ENCODE data around the gene PPP2R5C. TPM values are rescaled to one million over a fixed set of nuclear protein-coding genes. Genes with fewer than 3 reads are reported as not detected.

The PPP2R5C gene
- total RNA-seq, 1 donor from 2014 or later = 55.3 TPM

GRCh38 chr14:101821528-101821927, 60.0 kb downstream of the PPP2R5C start:
- no peak overlapping the region for H3K27ac ChIP-seq (ENCODE audit: low read depth, low read length)

GRCh38 chr14:101823066-101823465, 61.6 kb downstream of the PPP2R5C start:
- Histone ChIP-seq H3K4me3 (ENCODE audit: low read length in 3 of 3) (peak overlapping the region; percentile 13 to 61 (median 59)), H3K4me1 (ENCODE audit: control insufficient read depth in 3 of 3, insufficient read depth in 3 of 3, low read length in 3 of 3) (peaks cover 34 to 41% (median 36%) of the 10 kb centered on the region in 3 donors), H3K36me3 (ENCODE audit: control insufficient read depth in 3 of 3, insufficient read depth in 3 of 3, low read length in 3 of 3) (peaks cover 0 to 4% (median 0%) of the 10 kb centered on the region in 3 donors), H3K27me3 (ENCODE audit: control insufficient read depth in 3 of 3, insufficient read depth in 3 of 3, low read length in 3 of 3) (no peaks in the 10 kb centered on the region), H3K9me3 (ENCODE audit: control insufficient read depth in 3 of 3, low read length in 3 of 3) (no peaks in the 10 kb centered on the region), H3K27ac (ENCODE audit: low read depth, low read length) (peak overlapping the region; percentile 85), H3K9ac (ENCODE audit: low read depth in 1 of 3, low read length in 3 of 3) (peak overlapping the region in 2 of 3 donors; percentile 69 to 72)

More at GRCh38 chr14:101821528-101821927, 60.0 kb downstream of the PPP2R5C start:
- H3K4me3 ChIP-seq (ENCODE audit: low read length in 3 of 3) = no peak overlapping the region
- H3K9me3 ChIP-seq (ENCODE audit: control insufficient read depth in 3 of 3, low read length in 3 of 3) = no peaks in the 10 kb centered on the region
- H3K4me1 ChIP-seq (ENCODE audit: control insufficient read depth in 3 of 3, insufficient read depth in 3 of 3, low read length in 3 of 3) = peaks cover 27 to 31% (median 29%) of the 10 kb centered on the region in 3 donors
- H3K9ac ChIP-seq (ENCODE audit: low read depth in 1 of 3, low read length in 3 of 3) = no peak overlapping the region
- no peaks in the 10 kb centered on the region for H3K27me3 ChIP-seq (ENCODE audit: control insufficient read depth in 3 of 3, insufficient read depth in 3 of 3, low read length in 3 of 3)
- H3K36me3 ChIP-seq (ENCODE audit: control insufficient read depth in 3 of 3, insufficient read depth in 3 of 3, low read length in 3 of 3) = peaks cover 0 to 4% (median 0%) of the 10 kb centered on the region in 3 donors

- Histone ChIP-seq H3K27ac (ENCODE audit: low read depth, low read length) (peak overlapping the region; percentile 85), H3K27me3 (ENCODE audit: control insufficient read depth in 3 of 3, insufficient read depth in 3 of 3, low read length in 3 of 3) (no peaks in the 10 kb centered on the region), H3K36me3 (ENCODE audit: control insufficient read depth in 3 of 3, insufficient read depth in 3 of 3, low read length in 3 of 3) (peaks cover 0 to 4% (median 0%) of the 10 kb centered on the region in 3 donors), H3K4me1 (ENCODE audit: control insufficient read depth in 3 of 3, insufficient read depth in 3 of 3, low read length in 3 of 3) (peaks cover 35 to 45% (median 36%) of the 10 kb centered on the region in 3 donors), H3K4me3 (ENCODE audit: low read length in 3 of 3) (peak overlapping the region; percentile 13 to 61 (median 59)), H3K9me3 (ENCODE audit: control insufficient read depth in 3 of 3, low read length in 3 of 3) (no peaks in the 10 kb centered on the region), H3K9ac (ENCODE audit: low read depth in 1 of 3, low read length in 3 of 3) (peak overlapping the region; percentile 69 to 76 (median 72))
Observed at GRCh38 chr14:101823511-101824120, 62.1 kb downstream of the PPP2R5C start.

- no peaks in the 10 kb centered on the region for H3K36me3 ChIP-seq (ENCODE audit: control insufficient read depth in 3 of 3, insufficient read depth in 3 of 3, low read length in 3 of 3)
- H3K27ac ChIP-seq (ENCODE audit: low read depth, low read length) = peak overlapping the region; percentile 85
- H3K4me1 ChIP-seq (ENCODE audit: control insufficient read depth in 3 of 3, insufficient read depth in 3 of 3, low read length in 3 of 3) = peaks cover 35 to 51% (median 39%) of the 10 kb centered on the region in 3 donors
- H3K9ac ChIP-seq (ENCODE audit: low read depth in 1 of 3, low read length in 3 of 3) = peak overlapping the region; percentile 69 to 76 (median 72)
- no peaks in the 10 kb centered on the region for H3K27me3 ChIP-seq (ENCODE audit: control insufficient read depth in 3 of 3, insufficient read depth in 3 of 3, low read length in 3 of 3)
- no peaks in the 10 kb centered on the region for H3K9me3 ChIP-seq (ENCODE audit: control insufficient read depth in 3 of 3, low read length in 3 of 3)
- peak overlapping the region; percentile 42 to 62 (median 48) for H3K4me3 ChIP-seq (ENCODE audit: low read length in 3 of 3)
Observed at GRCh38 chr14:101824339-101824727, 62.8 kb downstream of the PPP2R5C start.

- Histone ChIP-seq H3K4me3 (ENCODE audit: low read length in 3 of 3) (peak overlapping the region in 1 of 3 donors; percentile 62), H3K27ac (ENCODE audit: low read depth, low read length) (peak overlapping the region; percentile 85), H3K27me3 (ENCODE audit: control insufficient read depth in 3 of 3, insufficient read depth in 3 of 3, low read length in 3 of 3) (no peaks in the 10 kb centered on the region), H3K36me3 (ENCODE audit: control insufficient read depth in 3 of 3, insufficient read depth in 3 of 3, low read length in 3 of 3) (no peaks in the 10 kb centered on the region), H3K4me1 (ENCODE audit: control insufficient read depth in 3 of 3, insufficient read depth in 3 of 3, low read length in 3 of 3) (peaks cover 39 to 56% (median 42%) of the 10 kb centered on the region in 3 donors), H3K9ac (ENCODE audit: low read depth in 1 of 3, low read length in 3 of 3) (no peak overlapping the region), H3K9me3 (ENCODE audit: control insufficient read depth in 3 of 3, low read length in 3 of 3) (no peaks in the 10 kb centered on the region)
Observed at GRCh38 chr14:101825797-101826196, 64.3 kb downstream of the PPP2R5C start.

- Histone ChIP-seq H3K27me3 (ENCODE audit: control insufficient read depth in 3 of 3, insufficient read depth in 3 of 3, low read length in 3 of 3) (no peaks in the 10 kb centered on the region), H3K4me1 (ENCODE audit: control insufficient read depth in 3 of 3, insufficient read depth in 3 of 3, low read length in 3 of 3) (peaks cover 45 to 62% (median 48%) of the 10 kb centered on the region in 3 donors), H3K27ac (ENCODE audit: low read depth, low read length) (no peak overlapping the region)
Observed at GRCh38 chr14:101826351-101826750, 64.8 kb downstream of the PPP2R5C start.

GRCh38 chr14:101827286-101827685, 65.8 kb downstream of the PPP2R5C start:
- Histone ChIP-seq H3K27me3 (ENCODE audit: control insufficient read depth in 3 of 3, insufficient read depth in 3 of 3, low read length in 3 of 3) (no peaks in the 10 kb centered on the region), H3K36me3 (ENCODE audit: control insufficient read depth in 3 of 3, insufficient read depth in 3 of 3, low read length in 3 of 3) (no peaks in the 10 kb centered on the region), H3K4me3 (ENCODE audit: low read length in 3 of 3) (no peak overlapping the region), H3K9me3 (ENCODE audit: control insufficient read depth in 3 of 3, low read length in 3 of 3) (no peaks in the 10 kb centered on the region), H3K9ac (ENCODE audit: low read depth in 1 of 3, low read length in 3 of 3) (no peak overlapping the region), H3K27ac (ENCODE audit: low read depth, low read length) (peak overlapping the region; percentile 7), H3K4me1 (ENCODE audit: control insufficient read depth in 3 of 3, insufficient read depth in 3 of 3, low read length in 3 of 3) (peaks cover 49 to 69% (median 50%) of the 10 kb centered on the region in 3 donors)

More at GRCh38 chr14:101826351-101826750, 64.8 kb downstream of the PPP2R5C start:
- H3K9ac ChIP-seq (ENCODE audit: low read depth in 1 of 3, low read length in 3 of 3) = no peak overlapping the region
- no peaks in the 10 kb centered on the region for H3K36me3 ChIP-seq (ENCODE audit: control insufficient read depth in 3 of 3, insufficient read depth in 3 of 3, low read length in 3 of 3)
- H3K9me3 ChIP-seq (ENCODE audit: control insufficient read depth in 3 of 3, low read length in 3 of 3) = no peaks in the 10 kb centered on the region
- no peak overlapping the region for H3K4me3 ChIP-seq (ENCODE audit: low read length in 3 of 3)

- no peaks in the 10 kb centered on the region for H3K27me3 ChIP-seq (ENCODE audit: control insufficient read depth in 3 of 3, insufficient read depth in 3 of 3, low read length in 3 of 3)
- no peaks in the 10 kb centered on the region for H3K9me3 ChIP-seq (ENCODE audit: control insufficient read depth in 3 of 3, low read length in 3 of 3)
- H3K4me1 ChIP-seq (ENCODE audit: control insufficient read depth in 3 of 3, insufficient read depth in 3 of 3, low read length in 3 of 3) = peaks cover 49 to 74% (median 52%) of the 10 kb centered on the region in 3 donors
- H3K9ac ChIP-seq (ENCODE audit: low read depth in 1 of 3, low read length in 3 of 3) = no peak overlapping the region
- H3K36me3 ChIP-seq (ENCODE audit: control insufficient read depth in 3 of 3, insufficient read depth in 3 of 3, low read length in 3 of 3) = no peaks in the 10 kb centered on the region
- H3K27ac ChIP-seq (ENCODE audit: low read depth, low read length) = no peak overlapping the region
- no peak overlapping the region for H3K4me3 ChIP-seq (ENCODE audit: low read length in 3 of 3)
Observed at GRCh38 chr14:101828046-101828445, 66.5 kb downstream of the PPP2R5C start.

GRCh38 chr14:101830271-101830670, 68.8 kb downstream of the PPP2R5C start:
- Histone ChIP-seq H3K4me1 (ENCODE audit: control insufficient read depth in 3 of 3, insufficient read depth in 3 of 3, low read length in 3 of 3) (peaks cover 41 to 76% (median 47%) of the 10 kb centered on the region in 3 donors), H3K36me3 (ENCODE audit: control insufficient read depth in 3 of 3, insufficient read depth in 3 of 3, low read length in 3 of 3) (no peaks in the 10 kb centered on the region), H3K9me3 (ENCODE audit: control insufficient read depth in 3 of 3, low read length in 3 of 3) (no peaks in the 10 kb centered on the region), H3K9ac (ENCODE audit: low read depth in 1 of 3, low read length in 3 of 3) (peak overlapping the region in 1 of 3 donors; percentile 43), H3K4me3 (ENCODE audit: low read length in 3 of 3) (no peak overlapping the region), H3K27me3 (ENCODE audit: control insufficient read depth in 3 of 3, insufficient read depth in 3 of 3, low read length in 3 of 3) (no peaks in the 10 kb centered on the region), H3K27ac (ENCODE audit: low read depth, low read length) (no peak overlapping the region)

- Histone ChIP-seq H3K4me1 (ENCODE audit: control insufficient read depth in 3 of 3, insufficient read depth in 3 of 3, low read length in 3 of 3) (peaks cover 46 to 72% (median 47%) of the 10 kb centered on the region in 3 donors), H3K9me3 (ENCODE audit: control insufficient read depth in 3 of 3, low read length in 3 of 3) (no peaks in the 10 kb centered on the region), H3K9ac (ENCODE audit: low read depth in 1 of 3, low read length in 3 of 3) (no peak overlapping the region), H3K27ac (ENCODE audit: low read depth, low read length) (no peak overlapping the region), H3K36me3 (ENCODE audit: control insufficient read depth in 3 of 3, insufficient read depth in 3 of 3, low read length in 3 of 3) (no peaks in the 10 kb centered on the region), H3K27me3 (ENCODE audit: control insufficient read depth in 3 of 3, insufficient read depth in 3 of 3, low read length in 3 of 3) (no peaks in the 10 kb centered on the region), H3K4me3 (ENCODE audit: low read length in 3 of 3) (no peak overlapping the region)
Observed at GRCh38 chr14:101833045-101833444, 71.5 kb downstream of the PPP2R5C start.
